ENCODE measurements around the gene FHIP1B.

- no peak for TF ChIP-seq POLR2AphosphoS5 (IDR thresholded peaks at IDR 0.05; ENCODE audit: low read depth, low read length)
- TF ChIP-seq POLR2A (IDR thresholded peaks at IDR 0.05; ENCODE audit: low read depth, low read length): no peak
Measured at GRCh38 chr11:6196396-6196795, 38.0 kb downstream of the FHIP1B start.
